Jurkat, Clone E6-1 (cell line): ENCODE data around the gene RCAN2.
"Not testable (repeated sequence)": the region's sequence is repeated elsewhere in the genome, so short reads cannot be mapped to it uniquely, and the experiment has no call there.

Source experiments
- DNase-seq: peaks from one replicate; pipeline ENCODE4 v3.0.0-alpha.2; 2011; ENCODE audit warnings: low read depth, low spot score
- H3K4me3 ChIP-seq: 2 replicates; pipeline ENCODE4 v1.5.1; 2011; ENCODE audit warnings: mild to moderate bottlenecking, low read length, control low read depth, moderate library complexity

RCAN2 gene

DNA sequence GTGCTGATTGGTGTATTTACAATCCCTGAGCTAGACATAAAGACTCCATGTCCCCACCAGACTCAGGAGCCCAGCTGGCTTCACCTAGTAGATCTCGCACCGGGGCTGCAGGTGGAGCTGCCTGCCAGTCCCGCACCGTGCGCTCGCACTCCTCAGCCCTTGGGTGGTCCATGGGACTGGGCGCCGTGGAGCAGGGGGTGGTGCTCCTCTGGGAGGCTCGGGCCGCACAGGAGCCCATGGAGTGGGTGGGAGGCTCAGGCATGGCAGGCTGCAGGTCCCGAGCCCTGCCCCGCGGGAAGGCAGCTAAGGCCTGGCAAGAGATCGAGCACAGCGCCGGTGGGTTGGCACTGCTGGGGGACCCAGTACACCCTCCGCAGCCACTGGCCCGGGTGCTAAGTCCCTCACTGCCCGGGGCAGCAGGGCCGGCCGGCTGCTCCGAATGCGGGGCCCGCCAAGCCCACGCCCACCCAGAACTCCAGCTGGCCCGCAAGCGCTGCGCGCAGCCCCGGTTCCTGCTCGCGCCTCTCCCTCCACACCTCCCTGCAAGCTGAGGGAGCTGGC, 85.5 kb downstream of the RCAN2 start:
- not testable (repeated sequence) for H3K4me3 ChIP-seq, DNase-seq

DNA sequence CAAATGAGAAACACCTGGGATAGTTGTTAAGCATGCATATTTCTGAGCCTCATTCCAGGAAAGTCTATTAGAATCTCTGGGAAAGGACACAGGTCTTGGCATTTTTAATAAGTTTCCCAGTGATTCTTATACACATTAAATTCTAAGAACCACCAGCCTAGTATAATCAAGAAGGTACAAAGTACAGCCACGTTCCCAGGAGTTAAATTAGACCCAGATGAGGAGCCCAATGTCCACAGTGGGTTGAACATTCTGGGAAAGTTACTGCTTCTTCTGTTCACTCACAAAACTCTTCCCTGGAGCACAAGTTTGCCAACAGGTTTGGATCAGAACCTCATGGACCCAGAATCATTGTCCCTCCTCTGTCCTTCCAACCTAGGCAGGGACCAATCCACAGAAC, 90.4 kb downstream of the RCAN2 start:
- no peak for DNase-seq
- no peak overlapping the region for H3K4me3 ChIP-seq

DNA sequence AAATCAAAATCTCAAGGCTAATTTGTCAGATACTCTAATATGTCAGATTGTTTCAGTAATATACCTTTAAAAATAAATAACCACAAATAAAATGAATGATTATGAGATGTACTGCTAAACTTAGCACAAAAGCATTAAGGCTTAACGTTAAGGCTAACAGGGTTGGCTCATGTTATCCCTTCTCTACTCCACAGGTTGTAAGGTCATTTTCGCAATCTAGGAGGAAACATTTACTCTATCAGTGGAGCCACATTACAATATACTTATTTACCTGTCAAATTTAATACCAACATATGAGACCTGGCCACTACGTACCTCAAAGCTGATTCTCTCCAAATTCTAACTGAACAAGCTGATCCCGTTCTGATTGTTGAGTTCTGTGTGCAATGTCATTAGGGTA, 95.7 kb downstream of the RCAN2 start:
- H3K4me3 ChIP-seq = no peak overlapping the region
- no peak for DNase-seq

DNA sequence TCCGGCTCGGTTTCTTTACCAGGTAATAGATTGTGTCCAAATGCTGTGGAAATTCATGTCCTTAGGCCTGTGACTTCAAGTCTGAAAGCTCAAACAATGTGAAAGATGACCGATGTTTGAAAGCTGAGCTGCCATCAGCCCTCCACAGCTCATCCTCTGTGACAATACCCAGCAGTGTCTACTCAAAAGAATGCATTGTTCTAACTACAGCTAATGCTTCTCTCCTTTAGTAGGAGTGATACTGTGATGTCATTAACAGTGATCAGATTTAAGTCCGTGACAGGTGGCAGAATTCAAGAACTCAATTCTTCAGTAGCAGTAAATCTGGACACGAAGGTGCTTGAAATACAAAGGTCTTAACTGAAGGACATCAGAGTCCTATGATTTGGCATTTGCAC, 97.3 kb downstream of the RCAN2 start:
- DNase-seq = no peak
- no peak overlapping the region for H3K4me3 ChIP-seq

DNA sequence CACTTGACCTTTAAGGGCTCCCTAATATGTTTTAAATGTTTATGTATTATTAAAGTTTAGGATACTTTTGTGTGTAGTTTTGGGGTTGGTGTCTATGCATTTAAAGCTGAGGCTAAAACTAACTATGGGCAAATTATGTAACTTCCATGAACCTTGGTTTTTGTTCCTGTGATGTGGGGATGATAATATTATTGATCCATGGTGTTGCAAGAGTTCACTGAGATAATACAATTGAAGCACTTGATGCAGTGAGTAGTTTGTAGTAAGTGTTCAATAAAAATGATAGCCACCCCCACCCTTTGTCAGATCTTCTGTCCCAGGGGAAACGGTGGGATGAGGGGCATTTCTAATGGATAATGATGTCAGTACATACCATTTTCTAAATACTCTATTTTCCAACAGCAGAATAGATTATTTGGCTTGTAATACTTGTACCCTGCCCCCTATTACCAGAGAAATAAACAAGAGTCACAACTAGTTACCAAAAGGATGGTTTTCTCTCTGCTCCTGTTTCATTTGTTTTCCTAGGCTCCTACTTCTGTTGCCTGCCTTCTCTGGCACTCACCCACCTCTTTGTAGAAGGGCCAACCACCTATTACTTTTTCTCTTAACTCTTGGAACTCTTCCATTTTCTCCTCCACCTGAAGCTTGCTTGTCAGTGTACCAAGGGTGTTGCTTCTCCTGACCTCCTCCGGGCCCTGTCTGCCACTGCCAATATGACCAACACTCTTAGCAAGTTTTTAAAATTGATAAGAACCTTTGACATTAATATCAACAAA, 97.9 kb downstream of the RCAN2 start:
- no peak overlapping the region for H3K4me3 ChIP-seq
- no peak for DNase-seq

DNA sequence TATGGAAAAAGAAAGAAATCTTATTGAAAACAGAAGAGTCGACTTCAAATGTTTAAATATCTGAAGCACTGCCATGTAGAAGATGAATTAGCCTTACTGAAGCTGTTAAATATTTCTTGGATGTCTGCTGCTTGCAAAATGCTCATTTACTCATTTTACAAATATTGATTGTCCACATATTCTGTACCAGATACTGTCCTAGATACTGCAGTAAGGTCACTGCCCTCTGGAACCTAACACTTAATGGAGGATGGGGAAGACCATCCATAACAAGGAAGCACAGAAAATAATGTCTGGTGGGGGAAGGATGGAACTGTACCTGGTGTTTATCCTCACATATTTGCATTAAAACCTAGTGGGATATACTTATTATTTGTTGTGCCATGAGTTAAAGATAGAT, 99.0 kb downstream of the RCAN2 start:
- DNase-seq = no peak
- no peak overlapping the region for H3K4me3 ChIP-seq

DNA sequence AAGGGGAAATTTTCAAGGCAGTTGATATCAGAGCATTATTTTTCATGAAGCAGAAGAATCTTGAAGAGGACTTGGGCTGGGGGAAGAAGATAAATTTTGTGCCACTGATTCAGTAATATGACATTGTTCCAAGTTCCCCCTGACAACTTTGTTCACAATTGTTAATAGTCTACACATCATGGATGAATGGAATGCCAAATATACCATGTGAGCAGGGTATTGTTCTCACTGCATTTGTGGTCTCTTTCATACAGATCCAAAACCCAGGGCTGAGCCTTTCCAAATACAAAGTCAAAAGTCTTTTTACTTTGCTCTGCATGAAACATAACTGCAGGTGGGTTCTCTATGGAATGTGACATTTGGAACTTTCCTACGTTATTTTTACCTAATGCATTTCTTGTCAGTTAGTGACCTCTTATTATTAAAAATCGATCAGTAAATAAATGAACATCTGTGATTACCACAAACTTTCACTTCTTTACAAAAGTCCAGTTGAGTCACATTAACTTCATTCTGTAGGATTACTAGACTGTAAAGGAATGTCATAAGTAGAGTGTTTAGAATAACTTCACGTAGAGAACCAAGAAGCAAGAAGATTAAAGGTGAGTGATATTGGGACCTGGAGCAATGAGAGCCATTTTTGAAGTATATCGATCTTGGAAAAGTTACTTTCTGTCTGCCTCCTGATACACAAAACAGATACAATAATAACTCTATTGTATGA, 100.9 kb downstream of the RCAN2 start:
- no peak overlapping the region for H3K4me3 ChIP-seq
- DNase-seq = no peak

DNA sequence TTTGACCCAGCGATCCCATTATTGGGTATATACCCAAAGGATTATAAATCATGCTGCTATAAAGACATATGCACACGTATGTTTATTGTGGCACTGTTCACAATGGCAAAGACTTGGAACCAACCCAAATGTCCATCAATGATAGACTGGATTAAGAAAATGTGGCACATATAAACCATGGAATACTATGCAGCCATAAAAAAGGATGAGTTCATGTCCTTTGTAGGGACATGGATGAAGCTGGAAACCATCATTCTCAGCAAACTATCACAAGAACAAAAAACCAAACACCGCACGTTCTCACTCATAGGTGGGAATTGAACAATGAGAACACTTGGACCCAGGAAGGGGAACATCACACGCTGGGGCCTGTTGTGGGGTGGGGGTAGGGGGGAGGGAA, 103.5 kb downstream of the RCAN2 start:
- H3K4me3 ChIP-seq, DNase-seq: not testable (repeated sequence)

DNA sequence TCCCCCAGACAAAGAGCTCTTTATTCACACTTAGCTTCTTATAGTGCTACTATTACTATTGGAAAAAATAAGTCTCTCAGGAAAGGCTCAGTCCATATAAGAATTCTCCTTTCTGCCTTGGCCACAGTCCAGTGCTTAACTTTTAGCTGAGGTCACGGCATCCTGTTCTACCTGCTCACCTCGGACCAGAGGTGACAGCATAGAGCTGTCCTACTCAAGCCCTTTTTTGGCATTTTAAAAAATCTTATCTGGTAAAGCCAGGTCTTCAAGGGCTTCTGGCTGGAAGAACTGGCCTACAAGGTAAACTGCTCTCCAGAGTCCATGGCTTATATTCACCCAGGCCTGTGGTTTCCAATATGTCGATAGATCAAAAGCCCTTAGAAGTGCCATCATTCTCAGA, 109.7 kb downstream of the RCAN2 start:
- no peak overlapping the region for H3K4me3 ChIP-seq

DNA sequence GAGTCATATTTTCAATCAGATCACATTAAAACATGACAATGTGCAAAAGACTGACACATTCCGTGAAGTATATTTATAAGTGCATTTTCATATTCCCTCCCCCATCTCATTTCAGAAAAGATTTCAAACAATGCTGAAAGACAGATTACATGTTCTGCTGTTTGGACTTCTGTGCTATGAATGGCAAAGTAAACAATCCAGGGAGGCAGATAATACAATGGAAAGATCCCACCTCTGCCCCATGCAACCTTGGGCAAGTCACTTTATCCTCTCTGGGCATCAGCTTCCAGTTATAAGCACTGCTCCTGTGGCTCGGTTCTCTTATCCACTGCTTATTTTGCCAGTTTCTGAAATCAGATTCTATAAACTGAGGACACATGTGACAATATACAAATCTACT, 110.2 kb downstream of the RCAN2 start:
- H3K4me3 ChIP-seq = no peak overlapping the region
- no peak for DNase-seq

More for the DNA sequence above, 109.7 kb downstream of the RCAN2 start:
- no peak for DNase-seq

DNA sequence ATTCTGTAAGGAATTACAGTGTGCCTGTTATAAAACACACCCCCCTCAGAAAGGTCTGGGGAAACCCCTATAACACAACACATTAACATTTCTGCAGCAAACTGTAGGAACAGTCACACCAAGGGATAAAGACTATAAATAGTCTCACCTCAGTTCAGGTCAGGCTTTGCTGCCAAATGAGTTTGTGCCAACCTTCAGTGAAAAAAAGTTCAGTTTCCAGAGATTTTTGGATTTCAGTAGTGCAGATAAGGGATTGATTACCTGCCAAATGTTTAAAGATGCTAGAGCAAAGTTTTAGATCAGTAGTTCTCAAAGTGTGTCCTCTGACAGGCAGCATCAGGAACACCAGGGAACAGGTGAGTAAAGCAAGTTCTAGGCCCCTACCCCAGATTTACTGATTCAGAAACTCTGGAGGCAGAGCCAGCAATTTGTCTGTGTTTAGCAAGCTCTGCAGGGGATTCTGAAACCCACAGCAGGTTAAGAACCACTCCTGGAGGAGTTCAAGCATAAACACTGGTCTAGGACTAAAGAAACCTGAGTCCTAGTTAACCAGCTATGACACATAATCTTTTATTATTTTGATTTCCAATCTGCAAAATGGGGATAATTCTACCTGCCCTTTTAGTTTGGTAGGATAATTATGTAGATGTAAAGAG, 111.0 kb downstream of the RCAN2 start:
- no peak overlapping the region for H3K4me3 ChIP-seq
- no peak for DNase-seq

DNA sequence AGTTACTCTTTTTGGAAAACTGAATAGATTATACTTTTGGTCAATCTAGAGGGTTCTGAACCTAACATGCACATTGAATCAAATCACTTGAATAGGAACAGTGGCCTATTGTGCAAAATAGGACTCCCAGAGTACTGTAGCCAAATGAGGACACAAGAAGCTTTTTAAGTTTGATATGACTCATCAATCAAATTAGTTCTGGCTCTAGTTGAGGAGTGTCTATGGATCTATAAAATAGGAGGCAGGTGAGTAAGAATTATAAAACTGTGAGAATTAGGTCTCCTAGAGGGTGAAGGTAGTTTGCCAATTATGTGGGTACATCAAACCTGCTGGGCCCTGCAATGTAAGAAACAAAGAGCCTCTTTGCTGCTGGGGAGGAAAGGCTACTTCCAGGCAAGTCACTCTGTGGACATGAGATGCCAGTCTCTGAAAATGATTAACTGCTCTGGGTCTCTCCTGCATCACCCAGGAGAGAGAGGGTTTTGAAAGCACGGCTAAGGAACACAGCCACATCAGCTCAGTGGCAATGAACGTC, 112.3 kb downstream of the RCAN2 start:
- no peak overlapping the region for H3K4me3 ChIP-seq
- DNase-seq = no peak

DNA sequence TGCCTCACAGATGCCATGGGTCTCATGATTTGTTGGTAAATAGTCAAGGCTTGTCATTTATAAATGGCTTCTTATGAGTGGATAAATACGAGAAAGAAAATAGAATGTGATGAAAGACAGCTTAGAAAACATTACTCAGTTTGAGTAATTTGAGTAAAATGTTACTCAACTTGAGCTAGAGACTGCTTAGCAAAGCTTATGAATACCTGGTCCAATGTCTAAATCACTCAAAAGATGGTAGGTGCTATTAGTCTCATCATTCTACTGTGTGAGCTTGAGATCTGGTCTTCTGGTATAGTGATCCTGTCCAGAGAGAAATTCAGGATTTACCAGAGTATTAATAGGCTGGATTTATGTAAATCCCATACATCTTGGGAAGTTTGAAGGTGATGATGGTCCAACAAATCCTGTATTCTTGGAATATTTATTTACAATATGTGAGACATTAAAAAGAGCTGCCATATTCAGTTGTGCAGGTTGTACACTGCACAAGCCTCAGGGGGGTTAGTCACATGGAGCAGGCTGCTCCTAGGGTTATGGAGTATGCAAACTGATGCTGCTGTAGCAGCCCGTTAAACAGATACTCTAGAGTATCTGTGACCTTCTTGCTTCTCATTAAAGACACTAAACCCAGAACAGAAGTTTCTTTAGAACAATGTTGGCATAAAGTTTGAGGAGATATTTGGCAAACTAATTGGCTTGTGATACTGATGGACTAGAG, 112.9 kb downstream of the RCAN2 start:
- H3K4me3 ChIP-seq = no peak overlapping the region
- no peak for DNase-seq

DNA sequence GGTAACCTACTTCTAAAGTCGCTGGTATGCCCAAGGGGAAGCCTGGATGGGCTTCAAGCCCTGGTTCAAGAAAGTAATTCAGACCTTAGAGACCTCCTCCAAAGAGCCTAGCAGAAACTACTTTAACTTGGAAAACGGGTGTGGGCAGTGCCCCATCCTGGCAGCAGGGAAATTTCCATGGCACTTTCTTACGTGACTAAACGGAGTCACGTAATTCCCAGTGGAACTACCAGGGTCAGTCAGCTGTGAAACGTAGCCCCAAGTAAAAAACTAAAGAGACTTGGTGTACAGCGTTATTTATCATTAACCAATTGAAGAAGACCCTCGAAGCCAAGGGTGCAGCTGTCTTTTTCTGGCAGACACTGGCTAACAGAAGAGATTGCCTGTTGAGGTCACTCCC, 114.0 kb downstream of the RCAN2 start:
- DNase-seq = no peak
- no peak overlapping the region for H3K4me3 ChIP-seq

DNA sequence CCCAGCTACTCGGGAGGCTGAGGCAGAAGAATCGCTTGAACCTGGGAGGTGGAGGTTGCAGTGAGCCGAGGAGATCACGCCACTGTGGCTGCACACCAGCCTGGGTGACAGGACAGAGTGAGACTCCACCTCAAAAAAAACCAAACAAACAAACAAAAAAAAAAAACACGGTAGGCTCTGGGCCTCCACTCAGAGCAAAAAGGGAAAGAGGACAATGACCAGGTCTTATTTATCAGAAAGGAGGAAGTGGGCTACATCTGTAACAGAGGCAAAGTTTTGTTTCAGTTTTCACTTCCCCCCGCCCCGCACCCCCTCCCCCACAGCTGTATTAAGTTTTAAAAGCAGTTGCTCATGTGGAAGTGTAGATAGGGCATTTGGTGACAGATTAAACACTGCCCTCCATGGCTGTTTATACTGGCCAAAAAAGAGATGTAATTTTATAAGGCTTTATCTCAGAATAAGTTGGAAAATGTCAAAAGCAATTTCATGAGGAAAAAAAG, 114.6 kb downstream of the RCAN2 start:
- no peak overlapping the region for H3K4me3 ChIP-seq
- no peak for DNase-seq

DNA sequence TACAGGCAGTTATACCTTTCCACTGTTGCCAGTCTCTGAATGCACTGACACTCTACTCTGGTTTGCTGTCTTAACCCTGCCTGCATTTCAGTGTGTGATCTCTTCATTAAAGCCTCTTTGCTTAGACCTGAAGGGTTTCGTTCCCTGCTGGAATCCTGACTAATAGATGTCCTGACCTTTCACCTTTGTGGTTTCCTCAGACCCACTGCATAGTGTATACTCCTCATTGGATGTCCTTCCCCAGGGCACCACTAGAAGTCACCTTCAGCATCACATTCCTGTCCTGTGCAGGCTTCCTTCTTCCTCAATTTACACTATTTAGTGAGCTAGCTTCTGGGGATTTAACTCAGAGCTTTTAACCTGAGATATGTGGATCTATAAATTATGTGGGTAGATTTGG, 120.6 kb downstream of the RCAN2 start:
- no peak overlapping the region for H3K4me3 ChIP-seq
- DNase-seq = no peak

DNA sequence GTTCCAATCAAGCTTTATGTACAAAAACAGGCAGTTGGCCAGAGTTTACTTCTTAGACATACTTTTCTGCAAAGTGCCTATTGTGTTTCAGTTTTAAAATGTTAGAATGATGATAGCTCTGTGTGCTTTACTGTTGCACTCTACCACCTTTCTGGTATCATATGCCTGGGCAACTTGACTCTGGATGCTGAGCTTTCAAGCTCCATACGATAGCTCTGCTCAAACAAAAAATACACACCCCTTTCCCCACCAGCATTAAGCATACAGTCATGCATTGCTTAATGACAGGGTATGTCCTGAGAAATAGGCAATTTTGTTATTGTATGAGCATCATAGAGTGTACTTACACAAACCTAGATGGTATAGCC, 123.1 kb downstream of the RCAN2 start:
- no peak overlapping the region for H3K4me3 ChIP-seq

DNA sequence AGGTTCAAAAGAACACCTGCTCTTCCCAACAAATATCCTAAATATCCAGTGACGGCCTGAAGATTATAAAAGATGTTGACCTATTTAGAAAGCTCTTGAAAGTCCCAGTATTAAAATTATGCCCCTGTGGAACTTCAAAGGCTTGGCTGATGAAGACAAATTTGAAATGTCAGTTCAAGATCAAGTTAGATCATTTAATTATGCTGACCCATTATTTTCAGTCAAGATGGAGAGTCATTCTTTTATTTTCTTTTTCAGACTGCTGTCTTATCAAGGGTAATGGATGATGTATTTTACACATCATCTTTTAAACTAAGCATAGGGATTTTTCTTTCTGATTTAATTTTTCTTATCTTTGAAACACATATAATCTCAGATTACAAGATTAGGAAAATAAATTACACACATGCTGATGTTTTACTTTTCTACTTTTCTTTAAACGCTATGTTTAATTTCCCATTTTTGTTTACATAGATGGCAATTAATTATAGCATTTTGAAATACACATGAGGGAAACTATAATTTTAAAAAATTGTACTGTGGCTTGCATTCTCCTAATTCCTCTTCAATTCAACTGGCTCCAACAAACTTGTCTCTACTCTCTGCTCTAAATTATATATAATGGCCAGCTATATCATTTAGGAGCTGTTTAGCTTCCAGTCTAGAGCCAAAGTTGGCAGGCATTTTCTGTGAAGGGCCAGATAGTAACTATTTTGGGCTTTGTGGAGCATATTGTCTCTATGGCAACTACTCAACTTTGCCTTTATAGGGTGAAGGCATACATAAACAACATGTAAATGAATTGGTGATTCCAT, 123.7 kb downstream of the RCAN2 start:
- H3K4me3 ChIP-seq = no peak overlapping the region
- no peak for DNase-seq

More for the DNA sequence above, 123.1 kb downstream of the RCAN2 start:
- no peak for DNase-seq
